Effector CD8-positive, alpha-beta T cell (primary cell): ENCODE results near the gene LAMA5.

Experiments used
- DNase-seq: peaks from one replicate; lab custom pipeline; 2025; lab: John Stamatoyannopoulos, UW

The LAMA5 gene

GRCh38 chr20:62372042-62372993 is 5.2 kb upstream of the LAMA5 start:
- no peak for DNase-seq

DNA sequence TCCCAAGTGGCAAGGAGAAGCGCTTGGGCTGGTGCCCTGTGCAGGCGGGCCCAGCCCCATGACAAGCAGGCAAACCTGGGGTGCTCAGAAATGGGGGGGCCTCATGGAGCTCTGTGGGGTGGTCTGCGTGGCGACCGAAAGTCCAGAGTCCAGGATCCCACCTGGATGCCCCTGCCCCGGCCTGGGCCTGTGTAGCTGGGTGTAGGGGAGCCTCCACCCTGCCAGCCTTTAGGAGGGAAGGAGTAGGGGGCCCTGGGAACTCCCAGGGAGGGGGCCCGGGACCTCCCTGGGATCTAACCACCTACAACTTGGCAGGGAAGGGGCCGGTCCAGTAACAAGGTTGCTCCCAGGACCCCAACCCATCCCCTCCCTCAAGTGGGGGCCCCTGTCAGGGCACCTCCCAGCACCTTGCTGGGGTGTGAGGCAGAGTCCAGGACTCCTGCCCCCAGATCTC is 4.5 kb upstream of the LAMA5 start:
- no peak for DNase-seq

GRCh38 chr20:62370807-62371587 is 3.9 kb upstream of the LAMA5 start:
- DNase-seq = no peak

GRCh38 chr20:62370115-62370806 is 3.1 kb upstream of the LAMA5 start:
- no peak for DNase-seq

GRCh38 chr20:62369815-62370114 is 2.7 kb upstream of the LAMA5 start:
- no peak for DNase-seq

GRCh38 chr20:62368976-62369814 is 2.1 kb upstream of the LAMA5 start:
- DNase-seq = no peak

DNA sequence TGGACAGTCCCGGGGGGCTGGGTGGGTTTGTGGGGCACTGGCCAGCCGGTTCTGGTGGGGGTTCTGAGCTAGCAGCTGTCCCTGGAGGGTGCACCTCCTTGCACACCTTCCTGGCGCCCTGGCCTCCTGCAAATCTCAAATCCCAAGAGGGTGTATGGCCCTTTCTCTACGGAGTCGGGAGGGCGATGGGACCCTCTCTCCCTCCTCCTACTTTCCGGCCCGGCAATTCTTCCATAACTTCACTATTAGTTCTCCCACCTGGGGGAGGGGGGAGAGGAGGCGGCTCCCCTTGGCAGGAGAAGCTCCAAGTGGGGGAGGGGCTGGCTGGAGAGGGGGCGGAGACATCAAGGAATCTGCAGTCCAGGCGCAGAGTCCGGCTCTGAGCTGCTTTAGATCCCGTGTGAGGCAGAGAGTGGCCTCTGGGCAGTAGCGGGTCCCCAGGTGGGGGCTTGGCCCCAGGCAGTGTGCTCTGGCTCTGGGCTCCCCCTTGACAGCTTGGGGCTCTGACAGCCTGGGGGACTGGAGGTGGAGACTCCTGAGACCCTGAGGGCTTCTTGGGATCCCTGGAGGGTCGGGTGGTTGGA is 1.4 kb upstream of the LAMA5 start:
- no peak for DNase-seq

DNA sequence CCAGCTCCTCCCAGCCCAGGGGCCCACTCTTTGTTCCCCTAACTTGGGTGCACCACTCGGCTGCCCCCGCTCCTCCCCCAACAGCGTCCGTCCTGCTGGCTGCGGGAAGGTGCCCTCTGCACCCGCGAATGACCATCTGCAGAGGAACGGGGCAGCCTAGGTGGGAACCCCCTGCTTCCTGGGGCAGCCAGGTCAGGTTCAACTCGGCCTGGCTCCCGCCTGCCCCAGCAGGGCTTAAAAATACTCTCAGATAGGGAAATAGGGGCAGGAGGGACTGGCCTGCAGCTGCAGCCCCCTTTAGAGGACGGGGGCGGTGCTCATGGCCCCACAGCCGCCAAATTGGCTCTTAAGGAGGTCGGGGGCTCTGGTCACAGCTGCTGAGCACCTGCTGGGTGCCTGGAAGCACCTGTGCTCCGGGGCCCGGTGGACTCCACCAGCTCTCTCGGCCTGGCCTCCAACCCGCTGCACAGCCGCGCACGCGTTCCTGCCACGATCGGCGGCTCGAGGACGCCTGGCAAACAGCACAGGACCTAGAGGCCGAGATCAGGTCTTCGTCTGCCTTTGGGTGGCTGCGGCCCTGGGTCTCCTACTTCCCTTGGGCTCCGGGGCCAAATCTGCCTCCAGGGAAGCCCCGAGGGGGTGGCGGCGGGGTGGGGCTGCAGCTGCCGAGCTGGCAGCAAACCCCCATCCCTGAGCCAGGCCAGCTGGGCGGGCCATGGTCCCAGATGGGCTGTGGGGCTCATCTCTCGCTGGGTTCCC is 700 bp upstream of the LAMA5 start:
- DNase-seq = no peak

DNA sequence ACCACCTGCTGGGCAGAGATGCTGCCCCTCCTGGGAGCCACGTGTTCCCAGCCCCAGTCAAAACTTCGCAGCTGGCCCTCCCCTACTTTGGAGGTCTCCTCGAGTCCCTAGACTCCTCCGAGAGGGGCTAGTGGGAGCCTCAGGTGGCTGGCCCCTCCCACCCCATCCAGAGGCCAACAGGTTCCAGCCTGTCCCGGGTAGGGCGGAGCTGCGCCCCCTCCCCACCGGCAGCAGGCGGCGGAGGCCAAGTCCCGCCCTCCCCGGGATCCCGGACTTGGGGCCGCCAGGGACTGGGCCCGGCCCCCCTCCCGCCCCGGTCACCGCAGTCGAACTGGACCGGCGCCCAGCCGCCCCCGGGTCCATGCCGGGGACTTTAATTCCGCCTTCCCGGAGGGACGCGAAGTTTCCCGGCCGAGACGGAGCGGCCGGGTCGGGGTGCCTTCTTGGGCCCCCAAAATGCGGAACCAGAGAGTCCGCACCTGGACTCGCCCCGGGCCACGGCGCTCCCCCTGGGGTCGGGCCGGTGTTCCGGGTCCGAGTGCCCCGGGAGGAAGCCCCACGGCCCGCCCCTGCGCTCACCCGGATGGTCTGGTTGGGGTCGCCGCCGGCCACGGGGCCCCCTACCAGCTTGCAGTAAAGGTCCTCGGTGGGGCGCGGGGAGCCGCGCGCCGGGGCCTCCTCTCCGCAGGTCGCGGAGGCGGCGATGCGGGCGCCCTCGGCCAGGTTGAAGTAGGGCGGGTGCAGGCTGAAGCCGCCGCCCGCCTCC is 559 bp downstream of the LAMA5 start:
- no peak for DNase-seq

- no peak for DNase-seq
Observed at GRCh38 chr20:62365814-62366369, 1.2 kb downstream of the LAMA5 start.

DNA sequence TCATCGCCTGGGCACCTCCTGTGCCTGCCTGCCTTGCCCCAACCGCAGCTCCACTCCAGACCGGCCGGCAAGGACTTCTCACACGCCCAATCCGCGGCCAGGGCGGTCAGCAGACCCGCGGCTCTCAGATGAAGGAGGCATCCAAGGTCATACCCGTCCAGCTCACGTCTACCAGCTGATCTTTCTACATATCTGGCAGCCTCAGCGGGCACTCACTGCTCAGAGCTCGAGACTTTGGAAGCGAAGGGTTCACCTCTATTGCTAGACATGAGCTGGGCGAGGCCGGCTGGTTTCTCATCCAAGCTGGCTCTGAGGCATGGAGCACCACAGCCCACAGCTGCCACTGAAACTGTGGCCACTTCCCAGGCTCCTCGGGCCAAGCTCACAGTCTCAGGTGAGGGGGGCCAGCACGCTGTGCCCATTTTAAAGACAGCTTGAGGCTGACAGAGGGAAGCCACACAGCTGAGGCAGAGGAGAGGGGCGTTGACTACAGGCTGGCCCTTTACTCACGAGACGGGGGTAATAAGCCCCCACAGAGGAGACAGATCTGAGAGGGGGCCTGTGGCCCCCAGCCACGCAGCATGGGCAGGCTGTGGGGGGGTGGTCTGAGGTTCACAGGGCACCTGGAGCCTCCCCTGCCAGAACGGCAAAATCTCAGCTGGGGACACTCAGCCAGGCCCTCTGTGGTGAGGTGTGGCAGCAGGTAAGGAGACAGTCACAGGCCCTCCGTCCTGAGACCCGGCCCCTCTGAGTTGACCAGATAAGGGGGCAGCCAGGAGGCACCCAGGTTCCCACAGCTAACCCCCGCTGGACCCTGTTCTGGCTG is 2.0 kb downstream of the LAMA5 start:
- no peak for DNase-seq

GRCh38 chr20:62363920-62364851 is 2.9 kb downstream of the LAMA5 start:
- no peak for DNase-seq

DNA sequence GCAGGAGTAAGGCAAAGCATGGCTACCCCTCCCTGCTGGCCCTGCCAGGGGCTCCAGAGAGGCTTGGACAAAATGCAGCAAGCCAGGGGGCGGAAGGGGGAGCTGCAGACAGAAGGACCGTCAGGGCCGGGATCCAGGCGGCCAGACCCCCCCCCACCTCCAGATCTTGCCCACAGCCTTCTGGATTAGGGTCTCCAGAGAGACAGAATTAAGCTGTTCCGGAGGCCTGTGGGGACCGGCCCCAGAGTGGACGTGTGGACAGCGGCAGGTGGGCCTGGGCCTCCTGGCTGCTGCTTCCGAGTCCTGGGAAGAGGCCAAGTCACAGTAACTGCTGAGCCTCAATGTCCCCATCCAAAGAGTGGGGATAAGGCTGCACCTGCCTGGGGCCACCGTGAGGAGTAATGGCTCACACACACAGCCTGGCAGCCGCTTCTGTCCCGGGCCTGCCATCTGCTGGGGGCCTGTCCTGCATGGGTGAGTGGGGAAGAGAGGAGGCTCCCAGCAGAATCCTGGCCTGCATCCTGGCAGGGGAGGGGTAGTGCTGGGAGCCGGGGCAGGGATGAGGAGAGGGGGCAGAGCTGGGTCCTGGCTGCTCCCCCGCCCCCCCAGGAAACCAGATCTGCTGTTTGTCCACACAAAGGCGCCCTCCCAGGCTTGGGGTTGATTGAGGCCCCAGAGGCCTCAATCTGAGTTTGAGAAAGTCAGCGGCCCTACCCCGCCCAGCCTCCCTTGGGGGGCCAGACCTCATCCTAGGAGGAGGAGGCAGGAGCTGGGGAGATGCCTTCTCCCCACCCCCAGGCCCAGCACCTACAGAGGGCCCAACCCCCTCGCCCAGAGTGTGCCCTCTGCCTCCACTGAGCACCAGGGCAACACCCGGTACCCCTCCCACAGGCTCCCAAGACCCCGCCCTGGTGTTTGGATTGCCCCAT is 3.9 kb downstream of the LAMA5 start:
- no peak for DNase-seq

GRCh38 chr20:62362590-62362940 is 4.5 kb downstream of the LAMA5 start:
- DNase-seq = no peak

DNA sequence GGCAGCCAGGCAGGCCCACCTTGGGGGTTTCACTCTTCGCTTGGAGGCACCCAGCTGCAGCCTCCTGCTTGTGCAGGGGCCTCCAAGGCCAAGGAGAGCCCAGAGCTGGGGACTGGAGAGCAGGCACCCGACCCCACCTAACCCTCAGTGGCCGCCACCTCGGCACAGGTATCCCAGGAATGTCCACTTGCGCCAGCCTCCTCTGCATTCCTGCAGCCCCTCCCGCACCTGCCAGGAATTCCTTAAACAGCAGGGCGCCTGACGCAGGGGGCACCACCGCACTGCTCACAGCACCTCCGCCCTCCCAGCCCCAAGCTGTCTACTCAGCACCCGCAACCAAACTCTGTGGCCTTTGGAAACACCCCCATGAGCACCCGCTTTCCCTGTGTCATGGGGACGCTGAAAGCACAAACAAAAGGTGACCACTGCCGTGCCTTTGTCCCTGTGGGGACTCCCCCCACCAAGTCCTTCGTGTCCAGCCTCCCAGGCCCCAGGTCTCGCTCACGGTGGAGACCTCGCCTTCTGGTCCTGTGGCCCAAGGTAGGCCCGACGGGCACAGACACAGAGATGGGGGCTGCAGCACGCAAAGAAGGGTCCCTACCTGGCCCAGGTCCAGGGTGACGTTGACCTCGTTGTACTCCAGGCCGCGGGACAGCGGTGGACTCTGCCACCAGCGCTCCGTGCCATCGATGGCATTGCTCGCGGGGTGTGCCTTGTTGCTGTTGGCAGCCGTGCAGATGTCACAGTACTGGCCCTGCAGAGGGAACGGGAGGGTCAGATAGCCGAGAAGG is 5.1 kb downstream of the LAMA5 start:
- DNase-seq = no peak
